NB4 (cell line): ENCODE data around the gene SHOX.

Source experiments
- MYC ChIP-seq: IDR thresholded peaks from 2 replicates; pipeline ENCODE4 v1.6.1; 2011; ENCODE audit warnings: low read depth, low read length
- POLR2A ChIP-seq: IDR thresholded peaks from 2 replicates; pipeline ENCODE4 v1.6.1; 2011; ENCODE audit warnings: mild to moderate bottlenecking; ENCODE audit not compliant: insufficient read length; ENCODE audit errors: extremely low read depth
- TF ChIP-seq, protein P1 (sequence below): IDR thresholded peaks from one replicate; pipeline ENCODE4 v1.5.1; 2012; ENCODE audit warnings: low read depth, low read length

DNA sequence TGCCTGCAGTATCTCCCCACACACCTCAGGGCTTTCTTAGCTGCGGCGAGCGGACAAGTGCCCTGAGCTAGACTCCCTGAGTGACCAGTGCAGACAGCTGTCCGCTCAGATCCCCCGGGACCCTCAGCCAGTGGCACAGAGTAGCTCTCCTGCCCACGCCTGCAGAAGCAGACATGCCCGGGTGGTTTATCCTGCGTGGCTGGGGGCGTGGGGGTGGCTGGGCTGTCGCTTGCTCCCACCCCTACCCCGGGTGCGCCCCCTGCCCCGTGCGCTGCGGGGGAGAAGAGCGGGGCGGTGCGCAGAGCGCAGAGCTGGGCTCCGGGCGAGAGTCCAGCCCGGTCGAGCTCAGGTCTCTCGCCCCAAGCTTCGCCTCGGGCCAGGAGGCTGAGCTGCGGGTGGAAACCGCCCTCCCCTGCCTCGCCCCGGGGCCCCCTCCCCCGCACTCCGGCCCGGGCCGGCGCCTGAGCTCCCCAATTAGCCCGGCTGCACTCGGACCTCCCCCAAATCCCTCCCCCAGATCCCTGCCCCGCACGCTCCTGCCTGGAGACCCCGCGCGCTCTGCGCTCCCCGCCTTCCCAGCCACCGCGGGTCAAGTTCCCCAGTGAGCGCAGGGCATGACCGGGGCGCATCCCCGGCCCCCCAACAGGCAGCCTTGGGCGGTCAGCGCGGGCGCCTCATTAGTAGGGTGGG is 11.7 kb upstream of the SHOX start:
- TF ChIP-seq, protein P1, sequence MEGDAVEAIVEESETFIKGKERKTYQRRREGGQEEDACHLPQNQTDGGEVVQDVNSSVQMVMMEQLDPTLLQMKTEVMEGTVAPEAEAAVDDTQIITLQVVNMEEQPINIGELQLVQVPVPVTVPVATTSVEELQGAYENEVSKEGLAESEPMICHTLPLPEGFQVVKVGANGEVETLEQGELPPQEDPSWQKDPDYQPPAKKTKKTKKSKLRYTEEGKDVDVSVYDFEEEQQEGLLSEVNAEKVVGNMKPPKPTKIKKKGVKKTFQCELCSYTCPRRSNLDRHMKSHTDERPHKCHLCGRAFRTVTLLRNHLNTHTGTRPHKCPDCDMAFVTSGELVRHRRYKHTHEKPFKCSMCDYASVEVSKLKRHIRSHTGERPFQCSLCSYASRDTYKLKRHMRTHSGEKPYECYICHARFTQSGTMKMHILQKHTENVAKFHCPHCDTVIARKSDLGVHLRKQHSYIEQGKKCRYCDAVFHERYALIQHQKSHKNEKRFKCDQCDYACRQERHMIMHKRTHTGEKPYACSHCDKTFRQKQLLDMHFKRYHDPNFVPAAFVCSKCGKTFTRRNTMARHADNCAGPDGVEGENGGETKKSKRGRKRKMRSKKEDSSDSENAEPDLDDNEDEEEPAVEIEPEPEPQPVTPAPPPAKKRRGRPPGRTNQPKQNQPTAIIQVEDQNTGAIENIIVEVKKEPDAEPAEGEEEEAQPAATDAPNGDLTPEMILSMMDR: no peak
- TF ChIP-seq MYC (no peak), POLR2A (no peak)
